ENCODE results near the gene TACR2.
A peak's percentile ranks its signal among the peaks of the same experiment; 100 is the strongest.

The TACR2 gene

GRCh38 chr10:69400936-69401335 lies 15.8 kb downstream of the TACR2 start:
- no peak for DNase-seq

- no peak for DNase-seq
These were observed 18.3 kb downstream of the TACR2 start for GRCh38 chr10:69398466-69398865.

GRCh38 chr10:69397972-69398371 lies 18.7 kb downstream of the TACR2 start:
- DNase-seq, result no peak

GRCh38 chr10:69394020-69394419 lies 22.7 kb downstream of the TACR2 start:
- no peak for DNase-seq

- DNase-seq, result peak; percentile 20 to 61
These were observed 24.2 kb downstream of the TACR2 start for GRCh38 chr10:69392481-69393000.

GRCh38 chr10:69391158-69391557 lies 25.6 kb downstream of the TACR2 start:
- DNase-seq, result no peak

- no peak for DNase-seq
These were observed 26.8 kb downstream of the TACR2 start for GRCh38 chr10:69389827-69390490.

- no peak for DNase-seq
These were observed 28.2 kb downstream of the TACR2 start for GRCh38 chr10:69388488-69388887.

- no peak for DNase-seq
These were observed 29.2 kb downstream of the TACR2 start for GRCh38 chr10:69387500-69387899.

GRCh38 chr10:69385454-69386350 lies 31.0 kb downstream of the TACR2 start:
- DNase-seq, result no peak

- no peak for DNase-seq
These were observed 32.4 kb downstream of the TACR2 start for GRCh38 chr10:69384320-69384719.

GRCh38 chr10:69383558-69383957 lies 33.2 kb downstream of the TACR2 start:
- no peak for DNase-seq

- no peak for DNase-seq
These were observed 34.2 kb downstream of the TACR2 start for GRCh38 chr10:69382382-69383117.

- DNase-seq, result no peak
These were observed 36.9 kb downstream of the TACR2 start for GRCh38 chr10:69379800-69380199.

GRCh38 chr10:69377933-69378332 lies 38.8 kb downstream of the TACR2 start:
- DNase-seq, result no peak

GRCh38 chr10:69377191-69377590 lies 39.5 kb downstream of the TACR2 start:
- DNase-seq, result no peak

- no peak for DNase-seq
These were observed 40.1 kb downstream of the TACR2 start for GRCh38 chr10:69376662-69377061.

GRCh38 chr10:69375307-69376151 lies 41.2 kb downstream of the TACR2 start:
- DNase-seq, result peak; percentile 84 to 93

- no peak for DNase-seq
These were observed 41.8 kb downstream of the TACR2 start for GRCh38 chr10:69374931-69375306.

GRCh38 chr10:69374242-69374641 lies 42.5 kb downstream of the TACR2 start:
- DNase-seq, result no peak

- DNase-seq, result no peak
These were observed 44.4 kb downstream of the TACR2 start for GRCh38 chr10:69372126-69372980.
